HCT116 (cell line): Measurements from ENCODE around the gene ERI2. TPM values are rescaled to one million over a fixed set of nuclear protein-coding genes. Genes with fewer than 3 reads are reported as not detected.

Experiments used
- ATAC-seq: fragments of 200-7000 bp; cut with Tn5 transposase; 2 replicates; pipeline ENCODE4 v1.9.1; 2020; ENCODE audit warnings: mild to moderate bottlenecking, moderate library complexity
- BruUV-seq: library from RNA; stranded (reverse); fragments of 400-500 nt; replicated peaks from 2 replicates; lab custom pipeline; 2021; lab: Mats Ljungman, UMichigan
- CTCF ChIA-PET: fragments of 300-600 bp; sonication (Branson Sonifier 250); formaldehyde crosslinking; loops from one replicate; lab custom pipeline; 2021; ENCODE audit warnings: antibody characterized with exemption; lab: Charles Lee
- POLR2A ChIA-PET: fragments of 300-600, 350-600 bp; sonication (Branson Sonifier 250); formaldehyde crosslinking; loops from one replicate; lab custom pipeline; 2021; ENCODE audit warnings: antibody characterized with exemption; lab: Charles Lee
- RAD21 ChIA-PET, 2 experiments: fragments of 300-600 bp; sonication (Branson Sonifier 250); formaldehyde crosslinking; loops; one replicate each; lab custom pipeline; 2023; ENCODE audit warnings: low total read pairs in 2 of 2; ENCODE audit not compliant: uncharacterized antibody in 2 of 2, unreplicated experiment in 2 of 2, low non-redundant PET in 1 of 2; lab: Charles Lee
- DNase-seq: peaks from one replicate; pipeline ENCODE4 v3.0.0-alpha.2; 2010; ENCODE audit warnings: low read depth, low spot score
- H2AFZ ChIP-seq: fragments of 200-600 bp; shearing (Covaris generic), sonication (generic); 2 replicates; pipeline ENCODE4 v1.6.1; 2017; ENCODE audit warnings: low read depth, mixed run types, mixed read lengths, antibody characterized with exemption, low read length; ENCODE audit not compliant: poor library complexity, severe bottlenecking
- H3K27ac ChIP-seq: 2 replicates; pipeline ENCODE4 v1.5.1; 2012; ENCODE audit warnings: low read depth, low read length
- H3K27me3 ChIP-seq: fragments of 200-600 bp; sonication (generic); 2 replicates; pipeline ENCODE4 v1.6.1; 2016; ENCODE audit warnings: mixed run types, low read length, mixed read lengths; ENCODE audit not compliant: insufficient read depth
- H3K36me3 ChIP-seq, 2 experiments: fragments of 200-500 bp in 1 of 2; fragments of 200-600 bp in 1 of 2; sonication (Bioruptor generic) in 1 of 2; sonication (generic) in 1 of 2; 2 replicates each; pipeline versions ENCODE4 v1.5.1 to v1.6.1; 2014 to 2016; ENCODE audit warnings: low read length in 2 of 2, inconsistent platforms in 1 of 2, mixed read lengths in 1 of 2, mixed run types in 1 of 2; ENCODE audit not compliant: insufficient read depth in 2 of 2, control insufficient read depth in 1 of 2
- H3K4me1 ChIP-seq, 2 experiments: fragments of 200-600 bp in 1 of 2; sonication (generic) in 1 of 2; 2 replicates each; pipeline versions ENCODE4 v1.5.1 to v1.6.1; 2012 to 2017; ENCODE audit warnings: low read length in 2 of 2, inconsistent platforms in 1 of 2, mild to moderate bottlenecking in 1 of 2, mixed read lengths in 1 of 2, mixed run types in 1 of 2, moderate library complexity in 1 of 2; ENCODE audit not compliant: insufficient read depth in 2 of 2, control insufficient read depth in 1 of 2
- H3K4me2 ChIP-seq: fragments of 200-600 bp; sonication (generic); 2 replicates; pipeline ENCODE4 v1.6.1; 2017; ENCODE audit warnings: mixed run types, low read length, mixed read lengths
- H3K4me3 ChIP-seq, 2 experiments: fragments of 200-600 bp in 1 of 2; sonication (generic) in 1 of 2; replicated peaks in 1 of 2; 2 replicates each; pipeline ENCODE4 v1.5.1; 2011 to 2016; ENCODE audit warnings: low read length in 2 of 2, control low read depth in 1 of 2, low read depth in 1 of 2, mild to moderate bottlenecking in 1 of 2, mixed read lengths in 1 of 2, mixed run types in 1 of 2
- H3K79me2 ChIP-seq: fragments of 200-600 bp; sonication (generic); 2 replicates; pipeline ENCODE4 v1.6.1; 2017; ENCODE audit warnings: mild to moderate bottlenecking, mixed run types, low read length, moderate library complexity, mixed read lengths; ENCODE audit not compliant: insufficient read depth
- H3K9ac ChIP-seq: fragments of 200-600 bp; sonication (generic); 2 replicates; pipeline ENCODE4 v1.6.1; 2016; ENCODE audit warnings: low read length, mixed read lengths
- H3K9me2 ChIP-seq: fragments of 200-600 bp; sonication (generic), shearing (Covaris generic); 2 replicates; pipeline ENCODE4 v1.6.1; 2017; ENCODE audit warnings: mixed run types, mild to moderate bottlenecking, moderate library complexity; ENCODE audit not compliant: insufficient read depth
- H3K9me3 ChIP-seq, 2 experiments: fragments of 200-500 bp in 1 of 2; fragments of 200-600 bp in 1 of 2; sonication (Bioruptor generic) in 1 of 2; sonication (generic) in 1 of 2; 2 replicates each; pipeline ENCODE4 v1.6.1; 2014 to 2017; ENCODE audit warnings: low read length in 2 of 2, mixed read lengths in 2 of 2, inconsistent platforms in 1 of 2, low read depth in 1 of 2, mild to moderate bottlenecking in 1 of 2, mixed run types in 1 of 2, moderate library complexity in 1 of 2; ENCODE audit not compliant: control insufficient read depth in 1 of 2, insufficient read depth in 1 of 2
- H4K20me1 ChIP-seq: fragments of 200-600 bp; sonication (generic), shearing (Covaris generic); 2 replicates; pipeline ENCODE4 v1.6.1; 2017; ENCODE audit warnings: mixed run types, mild to moderate bottlenecking, moderate library complexity; ENCODE audit not compliant: insufficient read depth
- CBX3 ChIP-seq: IDR thresholded peaks from 2 replicates; pipeline ENCODE4 v1.6.1; 2012; ENCODE audit warnings: low read depth
- CEBPB ChIP-seq: IDR thresholded peaks from 2 replicates; pipeline ENCODE4 v1.6.1; 2012; ENCODE audit warnings: low read depth
- EGR1 ChIP-seq: IDR thresholded peaks from 2 replicates; pipeline ENCODE4 v1.6.1; 2012; ENCODE audit warnings: low read depth
- ELF1 ChIP-seq: IDR thresholded peaks from 2 replicates; pipeline ENCODE4 v1.6.1; 2012; ENCODE audit warnings: low read depth, borderline replicate concordance
- EZH2 ChIP-seq: fragments of 200-600 bp; sonication (generic); IDR thresholded peaks from 2 replicates; pipeline ENCODE4 v1.6.1; 2017; ENCODE audit warnings: antibody characterized with exemption, mixed run types
- FOSL1 ChIP-seq: IDR thresholded peaks from 2 replicates; pipeline ENCODE4 v1.6.1; 2012; ENCODE audit warnings: low read depth
- POLR2A ChIP-seq: IDR thresholded peaks from 2 replicates; pipeline ENCODE4 v1.7.0; 2011; ENCODE audit warnings: borderline replicate concordance; ENCODE audit not compliant: insufficient read depth, insufficient read length; ENCODE audit errors: extremely low read depth
- POLR2AphosphoS5 ChIP-seq: IDR thresholded peaks from 2 replicates; pipeline ENCODE4 v1.6.1; 2011; ENCODE audit warnings: mild to moderate bottlenecking, low read depth, low read length, moderate library complexity
- RAD21 ChIP-seq: IDR thresholded peaks from 2 replicates; pipeline ENCODE4 v1.6.1; 2012; ENCODE audit warnings: low read depth, mild to moderate bottlenecking
- SP1 ChIP-seq: IDR thresholded peaks from 2 replicates; pipeline ENCODE4 v1.6.1; 2012; ENCODE audit warnings: low read depth
- TCF7L2 ChIP-seq: IDR thresholded peaks from 2 replicates; pipeline ENCODE4 v1.7.0; 2011; ENCODE audit warnings: borderline replicate concordance, inconsistent platforms; ENCODE audit not compliant: insufficient read depth, insufficient read length; ENCODE audit errors: extremely low read depth
- YY1 ChIP-seq: IDR thresholded peaks from 2 replicates; pipeline ENCODE4 v1.6.1; 2011; ENCODE audit warnings: low read length, low read depth, moderate library complexity, mild to moderate bottlenecking; ENCODE audit not compliant: insufficient replicate concordance; ENCODE audit errors: extremely low read depth
- ZFX ChIP-seq: fragments of 450-650 bp; IDR thresholded peaks from 2 replicates; pipeline ENCODE4 v1.6.1; 2017
- ZNF274 ChIP-seq: fragments of 200-500 bp; sonication (Bioruptor generic); IDR thresholded peaks from 2 replicates; pipeline ENCODE4 v1.6.1; 2014; ENCODE audit warnings: mild to moderate bottlenecking, low read depth, low read length, inconsistent platforms
- intact Hi-C: fragments of 100-400 bp; cut with micrococcal nuclease; formaldehyde crosslinking; loops from 2 replicates; pipeline ENCODE4 v1.10.0; 2022
- total RNA-seq: library from RNA; stranded (reverse); gene quantifications from one replicate; pipeline ENCODE4 v1.2.1, GENCODE V29; 2021; ENCODE audit not compliant: unreplicated experiment
- TF ChIP-seq, protein P1 (sequence below): IDR thresholded peaks from 2 replicates; pipeline ENCODE4 v1.6.1; 2011; ENCODE audit warnings: mild to moderate bottlenecking, low read length, moderate library complexity; ENCODE audit not compliant: insufficient replicate concordance; ENCODE audit errors: extremely low read depth
- TF ChIP-seq, protein P2 (sequence below): IDR thresholded peaks from 2 replicates; pipeline ENCODE4 v1.6.1; 2012
- TF ChIP-seq, protein P3 (sequence below), 3 experiments: fragments of 200-600 bp in 1 of 3; sonication (generic) in 1 of 3; IDR thresholded peaks in 2 of 3; conservative IDR thresholded peaks in 1 of 3; 2 replicates each; pipeline ENCODE4 v1.5.1; 2012 to 2017; ENCODE audit warnings: low read depth in 2 of 3, low read length in 2 of 3, antibody characterized with exemption in 1 of 3, borderline replicate concordance in 1 of 3, control low read depth in 1 of 3, mild to moderate bottlenecking in 1 of 3, mixed read lengths in 1 of 3, mixed run types in 1 of 3, moderate library complexity in 1 of 3; ENCODE audit not compliant: insufficient read depth in 1 of 3

The ERI2 gene
- total RNA-seq, 1 experiment from 2014 or later = 42.1 TPM

DNA sequence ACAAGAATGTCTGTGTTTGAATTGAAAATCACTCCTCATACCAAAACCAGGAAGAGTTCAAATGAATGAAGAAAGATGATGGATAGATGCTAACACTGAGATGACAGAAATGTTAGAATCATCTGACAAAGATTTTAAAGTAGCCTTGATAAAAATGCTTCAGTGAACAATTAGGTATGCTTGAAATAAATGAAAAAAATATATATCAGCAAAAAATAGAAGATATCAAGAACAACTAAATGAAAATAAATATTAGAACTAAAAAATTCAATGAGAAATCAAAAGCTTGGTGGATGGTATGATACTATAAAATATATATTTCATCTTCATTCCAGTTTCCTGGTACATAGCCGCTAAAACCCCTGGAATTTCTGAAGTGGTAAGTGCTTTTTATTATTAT, 51.0 kb downstream of the ERI2 start:
- ATAC-seq (no peak), DNase-seq (no peak)
- CTCF ChIA-PET = no interaction called here
- H3K4me2 ChIP-seq = no peak overlapping the region
- POLR2A ChIA-PET = no interaction called here
- no peak overlapping the region for H3K9ac ChIP-seq
- H3K4me1 ChIP-seq = no peaks in the 10 kb centered on the region
- H3K79me2 ChIP-seq = no peaks in the 10 kb centered on the region
- no TSS peak for BruUV-seq
- RAD21 ChIA-PET = no interaction called here
- H3K9me3 ChIP-seq = no peaks in the 10 kb centered on the region
- no peak overlapping the region for H3K4me3 ChIP-seq
- intact Hi-C loops = no loop called here
- peaks cover 25% of the 10 kb centered on the region for H3K27me3 ChIP-seq
- no peak overlapping the region for H2AFZ ChIP-seq
- TF ChIP-seq, protein P1, sequence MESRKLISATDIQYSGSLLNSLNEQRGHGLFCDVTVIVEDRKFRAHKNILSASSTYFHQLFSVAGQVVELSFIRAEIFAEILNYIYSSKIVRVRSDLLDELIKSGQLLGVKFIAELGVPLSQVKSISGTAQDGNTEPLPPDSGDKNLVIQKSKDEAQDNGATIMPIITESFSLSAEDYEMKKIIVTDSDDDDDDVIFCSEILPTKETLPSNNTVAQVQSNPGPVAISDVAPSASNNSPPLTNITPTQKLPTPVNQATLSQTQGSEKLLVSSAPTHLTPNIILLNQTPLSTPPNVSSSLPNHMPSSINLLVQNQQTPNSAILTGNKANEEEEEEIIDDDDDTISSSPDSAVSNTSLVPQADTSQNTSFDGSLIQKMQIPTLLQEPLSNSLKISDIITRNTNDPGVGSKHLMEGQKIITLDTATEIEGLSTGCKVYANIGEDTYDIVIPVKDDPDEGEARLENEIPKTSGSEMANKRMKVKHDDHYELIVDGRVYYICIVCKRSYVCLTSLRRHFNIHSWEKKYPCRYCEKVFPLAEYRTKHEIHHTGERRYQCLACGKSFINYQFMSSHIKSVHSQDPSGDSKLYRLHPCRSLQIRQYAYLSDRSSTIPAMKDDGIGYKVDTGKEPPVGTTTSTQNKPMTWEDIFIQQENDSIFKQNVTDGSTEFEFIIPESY = no peak
- TF ChIP-seq SP1 (no peak), RAD21 (no peak), TCF7L2 (no peak), ELF1 (no peak), POLR2AphosphoS5 (no peak), EGR1 (no peak), FOSL1 (no peak), EZH2 (no peak), YY1 (no peak), CBX3 (no peak), ZFX (no peak), POLR2A (no peak), CEBPB (no peak), ZNF274 (no peak)
- TF ChIP-seq, protein P2, sequence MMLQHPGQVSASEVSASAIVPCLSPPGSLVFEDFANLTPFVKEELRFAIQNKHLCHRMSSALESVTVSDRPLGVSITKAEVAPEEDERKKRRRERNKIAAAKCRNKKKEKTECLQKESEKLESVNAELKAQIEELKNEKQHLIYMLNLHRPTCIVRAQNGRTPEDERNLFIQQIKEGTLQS = no peak
- TF ChIP-seq, protein P3, sequence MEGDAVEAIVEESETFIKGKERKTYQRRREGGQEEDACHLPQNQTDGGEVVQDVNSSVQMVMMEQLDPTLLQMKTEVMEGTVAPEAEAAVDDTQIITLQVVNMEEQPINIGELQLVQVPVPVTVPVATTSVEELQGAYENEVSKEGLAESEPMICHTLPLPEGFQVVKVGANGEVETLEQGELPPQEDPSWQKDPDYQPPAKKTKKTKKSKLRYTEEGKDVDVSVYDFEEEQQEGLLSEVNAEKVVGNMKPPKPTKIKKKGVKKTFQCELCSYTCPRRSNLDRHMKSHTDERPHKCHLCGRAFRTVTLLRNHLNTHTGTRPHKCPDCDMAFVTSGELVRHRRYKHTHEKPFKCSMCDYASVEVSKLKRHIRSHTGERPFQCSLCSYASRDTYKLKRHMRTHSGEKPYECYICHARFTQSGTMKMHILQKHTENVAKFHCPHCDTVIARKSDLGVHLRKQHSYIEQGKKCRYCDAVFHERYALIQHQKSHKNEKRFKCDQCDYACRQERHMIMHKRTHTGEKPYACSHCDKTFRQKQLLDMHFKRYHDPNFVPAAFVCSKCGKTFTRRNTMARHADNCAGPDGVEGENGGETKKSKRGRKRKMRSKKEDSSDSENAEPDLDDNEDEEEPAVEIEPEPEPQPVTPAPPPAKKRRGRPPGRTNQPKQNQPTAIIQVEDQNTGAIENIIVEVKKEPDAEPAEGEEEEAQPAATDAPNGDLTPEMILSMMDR (IDR thresholded peaks at IDR 0.05 in 2 of 3, conservative IDR thresholded peaks at IDR 0.05 in 1 of 3; ENCODE audit: borderline replicate concordance in 1 of 3, insufficient read depth in 1 of 3, low read depth in 2 of 3, low read length in 2 of 3) = no peak
- H3K27ac ChIP-seq = no peak overlapping the region
- H3K9me2 ChIP-seq = no peaks in the 10 kb centered on the region
- H4K20me1 ChIP-seq = no peaks in the 10 kb centered on the region
- no peaks in the 10 kb centered on the region for H3K36me3 ChIP-seq
